IMR-90 (cell line): Measurements from ENCODE around the gene CHML.

Experiments used
- CTCF ChIP-seq: conservative IDR thresholded peaks from 2 replicates; pipeline ENCODE4 v1.5.1; 2012; ENCODE audit warnings: mild to moderate bottlenecking, low read depth, low read length, improper control_type of control experiment
- POLR2A ChIP-seq: IDR thresholded peaks from 2 replicates; pipeline ENCODE4 v1.6.1; 2012; ENCODE audit warnings: mild to moderate bottlenecking, low read depth, low read length

GRCh38 chr1:241675983-241676382, 35.8 kb upstream of the CHML start:
- TF ChIP-seq CTCF (no peak), POLR2A (no peak)
